Calu3 (cell line): ENCODE data around the gene TRIM65. TPM values are rescaled to one million over a fixed set of nuclear protein-coding genes. Genes with fewer than 3 reads are reported as not detected.
"Not testable (repeated sequence)": the region's sequence is repeated elsewhere in the genome, so short reads cannot be mapped to it uniquely, and the experiment has no call there.

Source experiments
- BruUV-seq: library from RNA; stranded (reverse); fragments of 400-500 nt; replicated peaks from 2 replicates; lab custom pipeline; 2021; lab: Mats Ljungman, UMichigan
- CTCF ChIA-PET: fragments of 300-600 bp; sonication (Branson Sonifier 250); formaldehyde crosslinking; loops from one replicate; lab custom pipeline; 2022; ENCODE audit warnings: antibody characterized with exemption; lab: Charles Lee
- DNase-seq: peaks from one replicate; pipeline ENCODE4 v3.0.0; 2022
- H3K27ac Mint-ChIP-seq: one replicate; pipeline ENCODE4 v1.8.0; 2022; ENCODE audit warnings: mixed read lengths; ENCODE audit not compliant: unreplicated experiment
- H3K27me3 Mint-ChIP-seq: one replicate; pipeline ENCODE4 v1.8.0; 2022; ENCODE audit warnings: mixed read lengths; ENCODE audit not compliant: unreplicated experiment
- H3K36me3 Mint-ChIP-seq: one replicate; pipeline ENCODE4 v1.8.0; 2022; ENCODE audit warnings: mild to moderate bottlenecking, moderate library complexity, mixed read lengths; ENCODE audit not compliant: insufficient read depth, unreplicated experiment
- H3K4me1 Mint-ChIP-seq: one replicate; pipeline ENCODE4 v1.8.0; 2022; ENCODE audit warnings: mild to moderate bottlenecking, low read depth, mixed read lengths; ENCODE audit not compliant: unreplicated experiment
- H3K4me3 Mint-ChIP-seq: one replicate; pipeline ENCODE4 v1.8.0; 2022; ENCODE audit warnings: mild to moderate bottlenecking, low read depth, moderate library complexity, mixed read lengths; ENCODE audit not compliant: unreplicated experiment
- H3K9me3 Mint-ChIP-seq: one replicate; pipeline ENCODE4 v1.8.0; 2022; ENCODE audit warnings: low read depth, mixed read lengths; ENCODE audit not compliant: unreplicated experiment
- CTCF ChIP-seq: fragments of 200-600 bp; IDR thresholded peaks from one replicate; pipeline ENCODE4 v1.8.0; 2022; ENCODE audit warnings: antibody characterized with exemption; ENCODE audit not compliant: unreplicated experiment
- intact Hi-C: fragments of 100-400 bp; cut with micrococcal nuclease; formaldehyde crosslinking; loops from one replicate; pipeline ENCODE4 v1.10.0; 2022; ENCODE audit not compliant: unreplicated experiment
- total RNA-seq: library from RNA; stranded (reverse); gene quantifications from 2 replicates; pipeline ENCODE4 v1.2.3, GENCODE V29; 2022

Gene TRIM65
- total RNA-seq, 1 experiment from 2014 or later: 15.4 TPM

GRCh38 chr17:75874323-75875181 is 22.2 kb downstream of the TRIM65 start:
- TF ChIP-seq CTCF: no peak
- Mint-ChIP-seq H3K4me1 (peaks cover 26% of the 10 kb centered on the region), H3K36me3 (peaks cover 71% of the 10 kb centered on the region), H3K4me3 (no peak overlapping the region), H3K27me3 (no peaks in the 10 kb centered on the region), H3K9me3 (no peaks in the 10 kb centered on the region), H3K27ac (peak overlapping the region; percentile 83)
- intact Hi-C loops: loop anchor here (5.0 kb wide), 1 partner anchor 92 kb away; the partner anchor contains the start of gene UNK
- DNase-seq: no peak
- BruUV-seq: no TSS peak
- CTCF ChIA-PET: interaction anchor here (1.9 kb wide), 1 partner anchor 22 kb away, joined by 7 read pairs; the partner anchor contains the start of gene TRIM65

- intact Hi-C loops: no loop called here
- no TSS peak for BruUV-seq
- peaks cover 34% of the 10 kb centered on the region for H3K4me1 Mint-ChIP-seq
- no peak overlapping the region for H3K4me3 Mint-ChIP-seq
- no peak overlapping the region for H3K27ac Mint-ChIP-seq
- no peak for TF ChIP-seq CTCF
- no peak for DNase-seq
- H3K27me3 Mint-ChIP-seq: no peaks in the 10 kb centered on the region
- peaks cover 65% of the 10 kb centered on the region for H3K36me3 Mint-ChIP-seq
- CTCF ChIA-PET: no interaction called here
- no peaks in the 10 kb centered on the region for H3K9me3 Mint-ChIP-seq
Observed at GRCh38 chr17:75873587-75874322, 23.0 kb downstream of the TRIM65 start.

- peaks cover 36% of the 10 kb centered on the region for H3K4me1 Mint-ChIP-seq
- no peaks in the 10 kb centered on the region for H3K27me3 Mint-ChIP-seq
- no peaks in the 10 kb centered on the region for H3K9me3 Mint-ChIP-seq
- peak; percentile 81 for DNase-seq
- BruUV-seq: no TSS peak
- CTCF ChIA-PET: interaction anchor here (0.6 to 1.4 kb wide), 5 partner anchors 11 to 93 kb away, joined by 3 to 8 read pairs (median 5); partner anchors contain the start of genes UNC13D and WBP2
- intact Hi-C loops: no loop called here
- H3K27ac Mint-ChIP-seq: peak overlapping the region; percentile 82
- H3K36me3 Mint-ChIP-seq: peaks cover 55% of the 10 kb centered on the region
- H3K4me3 Mint-ChIP-seq: no peak overlapping the region
- no peak for TF ChIP-seq CTCF
Observed at GRCh38 chr17:75872434-75873351, 24.1 kb downstream of the TRIM65 start.

- BruUV-seq, CTCF ChIA-PET: not testable (repeated sequence)
Observed at GRCh38 chr17:75870228-75870627, 26.5 kb downstream of the TRIM65 start.

More at GRCh38 chr17:75870228-75870627, 26.5 kb downstream of the TRIM65 start:
- H3K27me3 Mint-ChIP-seq, DNase-seq, H3K4me3 Mint-ChIP-seq, intact Hi-C loops, H3K9me3 Mint-ChIP-seq: not testable (repeated sequence)
- Mint-ChIP-seq H3K4me1 (peaks cover 18% of the 10 kb centered on the region), H3K36me3 (peaks cover 31% of the 10 kb centered on the region), H3K27ac (peak overlapping the region; percentile 78)
